Fibroblast of pulmonary artery (primary cell): ENCODE data around the gene CNOT4.

Source experiments
- DNase-seq: peaks from one replicate; pipeline ENCODE4 v3.0.0-alpha.2; 2010; ENCODE audit warnings: low read depth
- H3K4me3 ChIP-seq: replicated peaks from 2 replicates; pipeline ENCODE4 v1.5.1; 2011; ENCODE audit warnings: low read depth, mild to moderate bottlenecking, control low read depth, low read length, moderate library complexity
- TF ChIP-seq, protein P1 (sequence below): IDR thresholded peaks from 2 replicates; pipeline ENCODE4 v1.5.1; 2011; ENCODE audit warnings: mild to moderate bottlenecking, control low read depth, low read length, inconsistent platforms; ENCODE audit errors: missing control alignments

Gene CNOT4

DNA sequence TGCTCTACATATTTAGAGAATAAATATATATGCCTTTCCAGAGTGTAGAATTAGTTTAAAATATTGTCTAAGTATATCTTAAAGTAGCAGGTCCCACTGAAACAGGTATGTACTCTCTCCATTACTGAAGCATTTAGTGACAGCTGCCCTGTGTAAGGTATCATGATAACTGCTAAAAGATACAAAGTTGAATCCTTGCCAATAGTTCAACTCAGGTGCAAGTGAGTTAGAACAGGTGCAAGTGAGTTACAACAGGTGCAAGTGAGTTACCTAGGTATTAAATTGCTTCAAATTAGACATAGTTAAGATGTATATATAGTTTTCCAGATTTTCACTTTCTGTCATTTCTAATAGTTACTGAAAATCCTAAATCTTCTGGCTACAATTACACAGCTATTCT lies 119.1 kb downstream of the CNOT4 start:
- H3K4me3 ChIP-seq: no peak overlapping the region
- TF ChIP-seq, protein P1, sequence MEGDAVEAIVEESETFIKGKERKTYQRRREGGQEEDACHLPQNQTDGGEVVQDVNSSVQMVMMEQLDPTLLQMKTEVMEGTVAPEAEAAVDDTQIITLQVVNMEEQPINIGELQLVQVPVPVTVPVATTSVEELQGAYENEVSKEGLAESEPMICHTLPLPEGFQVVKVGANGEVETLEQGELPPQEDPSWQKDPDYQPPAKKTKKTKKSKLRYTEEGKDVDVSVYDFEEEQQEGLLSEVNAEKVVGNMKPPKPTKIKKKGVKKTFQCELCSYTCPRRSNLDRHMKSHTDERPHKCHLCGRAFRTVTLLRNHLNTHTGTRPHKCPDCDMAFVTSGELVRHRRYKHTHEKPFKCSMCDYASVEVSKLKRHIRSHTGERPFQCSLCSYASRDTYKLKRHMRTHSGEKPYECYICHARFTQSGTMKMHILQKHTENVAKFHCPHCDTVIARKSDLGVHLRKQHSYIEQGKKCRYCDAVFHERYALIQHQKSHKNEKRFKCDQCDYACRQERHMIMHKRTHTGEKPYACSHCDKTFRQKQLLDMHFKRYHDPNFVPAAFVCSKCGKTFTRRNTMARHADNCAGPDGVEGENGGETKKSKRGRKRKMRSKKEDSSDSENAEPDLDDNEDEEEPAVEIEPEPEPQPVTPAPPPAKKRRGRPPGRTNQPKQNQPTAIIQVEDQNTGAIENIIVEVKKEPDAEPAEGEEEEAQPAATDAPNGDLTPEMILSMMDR: no peak
- no peak for DNase-seq

DNA sequence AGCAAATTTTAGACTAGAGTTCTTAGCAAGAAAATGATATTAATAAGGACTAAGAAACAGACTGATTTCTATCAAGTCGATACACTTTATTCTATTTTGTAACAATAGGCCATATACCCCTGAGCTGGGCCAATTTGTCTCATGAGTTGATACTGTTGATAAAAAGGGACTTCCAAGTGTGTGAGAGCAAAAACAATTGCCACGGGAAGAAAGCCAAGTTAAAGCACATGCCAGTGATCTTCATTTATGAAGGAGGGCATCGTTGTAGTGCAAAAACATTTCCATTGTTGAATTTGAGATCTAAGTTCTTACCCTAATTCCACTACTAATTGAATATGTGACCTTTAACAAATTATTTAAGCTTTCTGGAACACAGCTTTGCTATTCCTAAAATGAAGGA lies 119.9 kb downstream of the CNOT4 start:
- no peak for DNase-seq
- H3K4me3 ChIP-seq: no peak overlapping the region
- TF ChIP-seq, protein P1: no peak

DNA sequence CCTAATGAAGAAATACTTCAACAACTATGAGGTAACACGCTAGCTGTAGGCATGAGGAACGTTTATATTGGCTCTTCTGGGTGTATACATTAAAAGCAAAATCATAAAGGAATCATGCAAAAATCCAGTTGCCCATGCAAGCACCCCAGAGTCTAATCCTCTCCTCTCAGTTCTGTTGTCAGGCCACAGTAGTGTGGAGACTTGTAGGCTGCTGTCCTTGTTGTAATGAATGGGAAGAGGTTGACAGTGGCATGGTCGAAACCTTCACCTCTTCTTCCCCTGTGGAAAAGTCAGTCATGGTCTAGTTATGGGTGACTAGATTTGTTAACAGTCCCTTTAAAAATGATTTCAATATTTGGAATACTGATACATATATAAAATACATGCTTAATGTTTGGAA lies 121.3 kb downstream of the CNOT4 start:
- no peak for DNase-seq
- H3K4me3 ChIP-seq: no peak overlapping the region

DNA sequence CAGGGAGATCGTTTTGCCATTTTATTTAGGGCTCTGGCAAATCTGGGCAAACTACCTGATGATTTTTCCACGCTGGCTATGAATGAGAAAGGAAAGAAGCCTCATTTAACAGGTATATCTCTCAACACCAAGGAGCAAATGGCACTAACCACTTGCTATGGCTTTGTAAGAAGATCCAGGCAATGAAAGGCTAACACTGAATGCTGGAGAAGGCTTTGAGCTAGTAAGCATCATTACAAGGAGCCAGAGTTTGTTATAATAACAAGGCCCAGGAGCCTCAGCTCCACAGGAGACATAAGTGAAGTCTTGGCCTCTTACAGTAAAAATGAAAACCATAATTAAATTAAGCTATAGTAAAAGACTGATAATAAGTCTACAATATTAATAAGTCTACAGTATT lies 123.1 kb downstream of the CNOT4 start:
- TF ChIP-seq, protein P1: no peak
- H3K4me3 ChIP-seq: no peak overlapping the region
- no peak for DNase-seq

More for the DNA sequence above, 121.3 kb downstream of the CNOT4 start:
- TF ChIP-seq, protein P1: no peak

DNA sequence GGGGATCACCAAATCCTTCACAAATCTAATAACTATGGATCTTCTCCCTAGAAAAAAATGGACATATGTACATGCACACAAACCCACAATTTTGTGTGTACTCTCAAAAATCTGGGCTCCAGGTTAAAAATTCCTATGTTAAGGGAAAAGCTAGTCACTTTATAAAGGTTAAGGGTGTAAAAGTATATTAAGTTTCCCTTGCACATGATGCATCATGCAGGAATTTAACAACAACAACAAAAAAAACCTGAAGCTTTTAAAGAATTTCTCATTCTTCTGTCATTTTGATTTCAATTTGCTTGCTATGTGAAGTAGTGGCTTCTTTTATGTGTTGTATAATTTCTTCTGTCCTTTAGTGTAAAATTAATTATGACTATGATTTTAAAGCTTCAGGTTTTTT lies 123.7 kb downstream of the CNOT4 start:
- no peak overlapping the region for H3K4me3 ChIP-seq
- TF ChIP-seq, protein P1: no peak
- peak; percentile 21 for DNase-seq

DNA sequence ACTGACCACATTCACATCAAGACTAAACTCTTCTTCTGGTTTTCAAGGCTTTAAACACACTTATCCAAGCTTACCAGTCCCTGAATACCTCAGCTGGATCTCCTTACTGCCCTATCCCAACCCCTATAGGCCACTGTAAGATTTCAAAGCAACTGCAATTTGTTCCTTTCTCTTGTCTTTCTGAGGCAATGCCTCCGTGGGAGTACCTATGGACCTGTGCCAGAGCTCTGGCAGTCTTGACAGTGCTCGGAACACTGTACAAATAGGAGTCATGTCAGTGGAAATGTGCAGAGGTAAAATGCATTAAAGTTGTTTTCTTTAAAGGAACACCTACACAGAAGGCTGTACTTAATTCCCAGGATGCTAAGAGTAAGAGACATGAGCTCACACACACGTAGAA lies 124.7 kb downstream of the CNOT4 start:
- DNase-seq: peak; percentile 88
- TF ChIP-seq, protein P1: no peak
- H3K4me3 ChIP-seq: no peak overlapping the region

DNA sequence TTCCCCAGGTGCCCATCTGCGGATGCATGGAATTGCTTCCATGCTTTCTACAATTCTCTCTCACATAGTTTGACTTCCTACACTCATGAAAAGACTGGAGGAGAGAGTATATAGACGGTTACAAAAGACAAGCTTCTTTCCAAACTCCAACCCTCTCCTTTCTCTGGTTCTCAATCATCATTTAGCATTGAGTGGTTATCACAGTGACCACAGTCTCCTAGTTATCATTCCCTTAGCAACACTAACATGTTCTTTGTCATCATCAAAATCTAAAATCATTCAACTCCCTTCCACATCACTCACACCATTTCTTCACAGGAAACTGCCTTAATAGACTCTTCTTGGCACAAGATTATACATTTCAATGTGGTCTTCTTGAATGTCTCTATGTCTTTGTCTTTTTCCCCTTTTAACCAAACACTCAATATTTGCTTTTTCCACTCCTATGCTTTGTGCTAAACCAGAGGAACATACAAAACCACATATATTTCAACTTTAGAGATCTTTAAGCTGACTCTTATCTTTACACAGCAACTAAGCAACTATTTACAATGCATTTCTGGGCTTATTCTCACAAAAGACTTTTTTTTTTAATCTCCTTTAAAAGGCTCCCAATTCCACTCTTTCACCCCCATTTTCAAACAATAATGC lies 126.3 kb downstream of the CNOT4 start:
- H3K4me3 ChIP-seq: no peak overlapping the region
- DNase-seq: no peak
- TF ChIP-seq, protein P1: no peak
